GM18526 (cell line): ENCODE data around the gene HPX.

Experiments used
- POLR2A ChIP-seq: IDR thresholded peaks from 3 replicates; pipeline ENCODE4 v1.6.1; 2011; ENCODE audit not compliant: insufficient read length; ENCODE audit errors: extremely low read depth

HPX gene

GRCh38 chr11:6442441-6442840, 1.7 kb upstream of the HPX start:
- TF ChIP-seq POLR2A, result no peak

DNA sequence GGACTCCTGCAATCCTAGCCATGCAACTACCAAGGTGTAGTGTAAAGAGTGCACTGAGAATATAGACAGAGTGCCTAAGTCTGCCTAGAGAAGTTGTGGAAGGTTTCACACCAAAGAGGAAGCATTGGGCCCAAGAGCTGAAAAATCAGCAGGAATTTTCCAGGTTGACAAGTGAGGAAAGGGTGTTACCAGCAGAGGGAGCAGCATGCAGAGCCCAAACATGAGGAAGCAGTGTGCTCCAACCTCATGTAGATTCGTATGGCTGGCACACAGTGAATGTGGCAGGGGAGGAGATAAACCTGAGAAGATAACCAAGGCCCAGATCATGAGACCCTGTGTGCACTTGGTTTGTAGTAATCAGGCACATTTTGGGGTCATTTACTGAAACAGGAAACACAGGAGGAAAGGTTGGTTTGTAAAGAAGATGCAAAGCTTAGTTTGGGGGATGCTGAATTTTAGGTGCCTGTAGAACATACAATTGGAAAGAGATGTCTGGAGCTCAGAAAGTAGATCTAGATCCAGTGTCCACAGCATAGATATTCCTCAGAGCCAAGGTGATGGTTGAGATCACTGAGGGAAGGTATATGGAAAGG, 1.7 kb downstream of the HPX start:
- TF ChIP-seq POLR2A, result no peak

DNA sequence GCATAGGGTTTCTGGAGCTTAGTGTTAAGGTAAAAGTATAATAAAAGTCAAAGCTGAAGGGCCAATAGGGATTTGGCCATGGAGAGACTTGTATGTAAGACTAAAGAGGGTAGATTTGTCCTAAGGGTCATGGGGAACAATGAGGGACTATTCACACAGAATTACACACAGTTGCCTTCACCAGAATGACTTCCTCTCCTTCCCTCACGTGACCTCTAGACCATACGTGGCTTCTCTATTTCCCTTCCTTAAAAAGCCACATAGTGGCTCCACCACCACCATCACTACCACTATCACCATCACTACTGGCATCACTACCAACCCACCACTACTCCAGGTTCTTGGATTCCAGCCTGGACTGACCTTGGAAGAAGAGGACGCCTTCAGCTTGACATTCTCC, 2.8 kb downstream of the HPX start:
- no peak for TF ChIP-seq POLR2A

DNA sequence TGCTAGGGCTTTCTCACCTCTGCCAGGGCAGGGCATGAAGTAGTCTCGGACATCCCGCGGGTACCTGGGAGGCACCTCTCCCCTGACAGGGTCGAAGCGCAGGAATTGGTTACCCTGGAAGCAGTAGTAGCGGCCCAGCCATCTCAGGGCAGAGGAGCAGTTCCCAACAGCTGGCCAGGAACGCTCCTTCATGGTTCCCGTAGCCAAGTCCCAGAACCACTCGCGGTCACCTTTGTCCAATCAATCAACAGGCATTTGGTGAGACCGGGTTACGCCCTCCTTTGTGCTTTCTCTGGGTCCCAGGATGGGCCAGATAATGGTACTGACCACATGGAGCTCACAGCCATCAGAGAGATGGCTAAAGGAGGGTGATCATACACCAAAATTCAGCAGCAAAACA, 3.4 kb downstream of the HPX start:
- TF ChIP-seq POLR2A, result no peak

- TF ChIP-seq POLR2A, result no peak
Observed at GRCh38 chr11:6433998-6434660, 6.7 kb downstream of the HPX start.

- TF ChIP-seq POLR2A, result no peak
Observed at GRCh38 chr11:6431861-6432260, 8.9 kb downstream of the HPX start.

DNA sequence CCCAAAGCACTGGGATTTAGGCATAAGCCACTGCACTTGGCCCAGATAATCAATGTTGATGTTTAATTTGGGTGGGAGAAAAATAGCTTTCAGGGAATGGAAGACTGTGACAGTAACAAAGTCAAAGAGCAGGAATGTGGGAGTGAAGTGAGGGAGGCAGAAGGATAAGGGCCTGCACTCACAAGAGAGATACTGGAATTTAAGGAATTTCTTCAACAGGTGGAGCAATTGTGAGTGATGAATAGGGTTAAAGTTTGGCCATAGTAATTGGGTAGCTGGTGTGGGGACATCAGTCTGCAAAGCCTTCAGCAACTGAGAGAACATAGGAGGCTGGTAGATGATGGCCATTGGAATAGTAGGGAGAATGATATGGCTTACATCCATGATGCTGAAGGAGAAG, 13.3 kb downstream of the HPX start:
- no peak for TF ChIP-seq POLR2A

GRCh38 chr11:6420677-6421076, 20.1 kb downstream of the HPX start:
- TF ChIP-seq POLR2A, result no peak

- TF ChIP-seq POLR2A, result no peak
Observed at GRCh38 chr11:6419009-6419631, 21.7 kb downstream of the HPX start, which contains the start of gene APBB1. Gene APBB1 (minus strand): TSS chr11:6419094. CDS start chr11:6411347, 7,747 bp downstream.

GRCh38 chr11:6418557-6419008, 22.2 kb downstream of the HPX start:
- no peak for TF ChIP-seq POLR2A

GRCh38 chr11:6417907-6418556, 22.8 kb downstream of the HPX start:
- no peak for TF ChIP-seq POLR2A

DNA sequence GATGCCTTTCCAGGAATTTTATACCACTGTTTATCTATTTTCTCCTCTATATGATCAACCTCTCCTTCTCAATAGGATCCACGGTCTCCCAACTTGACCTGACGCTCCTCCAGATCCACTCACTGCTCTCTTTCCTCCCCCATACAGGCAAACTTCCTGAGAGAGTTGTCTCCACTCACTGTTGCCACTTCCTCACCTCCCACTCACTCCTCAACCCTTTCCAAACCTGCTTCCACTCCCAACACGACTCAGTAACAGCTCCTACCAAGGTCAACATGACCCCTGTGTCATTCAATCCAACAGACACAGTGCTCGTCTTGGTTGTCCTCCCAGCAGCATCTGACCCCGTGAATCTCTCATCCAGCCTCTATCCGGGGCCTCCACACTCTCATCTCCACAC, 25.0 kb downstream of the HPX start:
- TF ChIP-seq POLR2A, result no peak

DNA sequence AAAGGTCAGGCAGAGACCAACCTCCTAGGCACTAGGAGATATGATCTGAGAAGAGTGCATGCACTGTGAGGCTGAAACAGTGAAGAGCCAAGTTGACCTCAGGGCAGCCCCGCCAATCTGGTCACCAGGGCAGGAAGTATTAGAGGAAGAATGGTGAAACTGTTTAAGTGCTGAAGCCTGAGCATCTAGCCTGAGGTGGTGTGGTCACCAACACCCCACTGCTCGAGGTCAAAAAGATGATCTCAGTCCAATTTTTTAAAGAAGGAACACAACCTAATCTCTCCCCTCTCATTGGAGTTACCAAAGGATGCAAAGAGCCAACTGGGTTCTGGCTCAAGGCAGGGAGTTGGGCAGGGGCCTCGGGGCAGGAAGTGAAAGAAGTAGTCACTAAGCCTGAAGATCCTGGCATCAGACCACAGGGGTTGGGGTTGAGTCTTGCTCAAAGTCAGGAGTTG, 25.9 kb downstream of the HPX start:
- no peak for TF ChIP-seq POLR2A

DNA sequence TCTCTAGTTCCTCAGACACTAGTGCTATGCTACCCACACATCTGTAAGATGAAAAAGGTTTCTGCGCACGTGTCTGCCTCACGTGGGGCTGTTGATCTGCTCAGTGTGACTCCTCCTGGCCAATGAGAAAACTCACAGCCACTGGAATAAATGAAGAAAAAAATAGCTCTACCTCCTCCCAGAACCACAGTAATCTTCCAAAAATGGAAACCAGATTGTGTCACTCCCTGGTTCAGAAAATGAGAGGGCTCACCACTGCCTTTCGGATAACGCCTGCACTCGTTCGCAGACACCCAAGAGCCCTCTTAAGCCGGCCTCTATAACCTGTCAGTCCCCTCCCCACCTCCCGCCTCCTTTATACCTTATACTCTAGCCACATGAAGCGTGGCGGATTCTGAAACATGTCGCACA, 27.0 kb downstream of the HPX start:
- no peak for TF ChIP-seq POLR2A

DNA sequence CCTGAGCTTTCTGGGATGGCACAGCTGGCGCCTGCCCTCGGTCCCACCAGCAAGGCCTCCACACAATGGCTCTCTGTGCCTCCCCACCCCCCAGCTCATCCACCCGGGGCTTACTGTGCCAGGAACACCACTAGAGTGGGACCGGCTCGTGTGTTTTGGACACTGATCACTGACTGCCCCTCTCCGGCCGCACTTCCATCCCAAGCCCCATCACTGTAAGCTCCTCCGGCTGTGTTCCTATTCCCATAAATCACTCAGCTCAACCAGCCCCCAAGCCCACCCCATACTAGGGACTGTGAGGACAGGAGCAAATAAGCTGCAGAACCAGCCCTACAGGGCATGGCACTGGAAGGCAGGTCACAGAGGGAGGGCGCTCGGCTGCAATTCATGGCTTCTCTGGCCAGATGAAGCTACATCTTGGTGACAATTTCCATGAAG, 29.2 kb downstream of the HPX start:
- TF ChIP-seq POLR2A, result no peak
